Activated CD8-positive, alpha-beta T cell treated with anti-CD3 and anti-CD28 coated beads, Interleukin-2, amount 10 ng/mL, durations not matched to agents 7 days and 5 days (primary cell): ENCODE results near the gene LRRK2. TPM values are rescaled to one million over a fixed set of nuclear protein-coding genes. Genes with fewer than 3 reads are reported as not detected.

ENCODE experiments used
- ATAC-seq: fragments of 150-1000 bp; cut with Tn5 transposase; one replicate; pipeline ENCODE4 v1.10.0; 2021; ENCODE audit warnings: moderate library complexity
- CTCF ChIA-PET: fragments of 350-600 bp; sonication (Branson Sonifier 250); formaldehyde crosslinking; loops from one replicate; lab custom pipeline; 2021; ENCODE audit warnings: antibody characterized with exemption; lab: Charles Lee
- POLR2A ChIA-PET: fragments of 350-600 bp; sonication (Branson Sonifier 250); formaldehyde crosslinking; loops from one replicate; lab custom pipeline; 2021; ENCODE audit warnings: antibody characterized with exemption; lab: Charles Lee
- DNase-seq: peaks from one replicate; pipeline ENCODE4 v3.0.0-alpha.2; 2020
- H3K27ac Mint-ChIP-seq: one replicate; pipeline ENCODE4 v1.8.0; 2021; ENCODE audit warnings: mild to moderate bottlenecking, mixed read lengths
- H3K27me3 Mint-ChIP-seq: one replicate; pipeline ENCODE4 v1.8.0; 2021; ENCODE audit warnings: low read depth, mixed read lengths
- H3K36me3 Mint-ChIP-seq: one replicate; pipeline ENCODE4 v1.8.0; 2021; ENCODE audit warnings: low read depth, mixed read lengths
- H3K4me1 Mint-ChIP-seq: one replicate; pipeline ENCODE4 v1.8.0; 2021; ENCODE audit warnings: low read depth, mixed read lengths
- H3K4me3 Mint-ChIP-seq: one replicate; pipeline ENCODE4 v1.8.0; 2021; ENCODE audit warnings: mild to moderate bottlenecking, mixed read lengths
- H3K9me3 Mint-ChIP-seq: one replicate; pipeline ENCODE4 v1.8.0; 2022; ENCODE audit warnings: mixed read lengths; ENCODE audit not compliant: insufficient read depth
- total RNA-seq, 2 experiments: library from RNA; stranded (reverse); gene quantifications; one replicate each; pipeline ENCODE4 v1.2.3, GENCODE V29; 2021

Gene LRRK2
- total RNA-seq, 2 experiments from 2014 or later: 0.10 TPM; not detected in 1

DNA sequence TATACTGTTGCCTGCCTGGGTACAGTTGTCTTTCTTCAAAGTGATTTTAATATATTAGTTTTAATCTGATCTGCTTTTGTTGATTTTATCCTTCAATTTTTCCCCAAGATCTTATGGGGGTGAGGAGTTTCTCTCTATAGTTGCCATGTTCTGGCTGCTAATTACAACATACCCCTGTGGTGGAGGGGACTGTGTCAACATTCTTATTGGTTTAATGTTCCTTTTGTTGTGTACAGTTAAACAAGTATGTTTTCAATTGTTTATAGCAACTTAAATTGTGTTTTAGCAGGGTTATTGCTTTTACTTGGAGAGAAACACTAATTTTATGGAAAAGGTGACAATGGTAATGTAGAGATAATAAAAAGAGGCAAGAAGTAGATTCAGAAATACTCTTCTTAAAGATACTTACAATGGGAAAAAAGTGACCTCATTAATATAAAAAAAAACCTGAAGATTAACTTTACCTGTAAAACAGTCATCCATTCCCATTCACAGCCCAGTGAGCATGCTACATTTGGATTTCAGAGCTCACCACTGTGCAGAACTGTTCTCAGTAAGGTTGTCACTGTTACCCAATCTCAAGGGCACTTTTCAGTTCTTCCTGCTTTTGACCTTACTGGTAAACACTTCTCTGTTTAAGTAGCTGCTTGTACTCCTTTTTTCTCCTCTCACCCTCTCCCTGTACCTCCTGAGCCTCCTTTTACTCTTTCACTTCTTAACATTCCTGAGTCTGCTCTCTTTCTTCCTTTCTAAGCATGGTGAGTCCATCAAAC is 8.1 kb upstream of the LRRK2 start:
- Mint-ChIP-seq H3K27me3 (no peaks in the 10 kb centered on the region), H3K9me3 (no peaks in the 10 kb centered on the region), H3K36me3 (no peaks in the 10 kb centered on the region), H3K4me3 (no peak overlapping the region), H3K27ac (no peak overlapping the region), H3K4me1 (no peaks in the 10 kb centered on the region)
- DNase-seq (no peak), ATAC-seq (no peak)
- ChIA-PET CTCF (no interaction called here), POLR2A (no interaction called here)

DNA sequence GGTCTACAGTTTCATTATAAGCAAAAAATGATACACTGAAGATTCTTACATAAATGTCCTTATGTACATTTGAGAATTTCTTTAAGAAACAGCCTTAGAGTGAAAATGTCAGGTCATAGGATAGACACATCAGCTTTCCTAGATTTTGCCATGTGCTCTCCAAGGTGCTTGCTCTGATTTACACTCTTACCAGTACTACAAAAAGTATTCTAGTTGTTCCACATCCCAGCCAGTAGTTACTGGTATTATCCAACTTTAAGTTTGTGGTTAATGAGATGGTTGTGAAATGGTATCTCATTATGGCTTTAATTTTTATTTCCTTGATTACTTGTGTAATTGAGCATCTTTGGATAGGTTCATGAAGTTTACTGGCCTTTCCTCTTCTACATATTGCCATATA is 5.0 kb upstream of the LRRK2 start:
- H3K9me3 Mint-ChIP-seq: no peaks in the 10 kb centered on the region
- peaks cover 9% of the 10 kb centered on the region for H3K4me1 Mint-ChIP-seq
- ATAC-seq (no peak), DNase-seq (no peak)
- peaks cover 15% of the 10 kb centered on the region for H3K27me3 Mint-ChIP-seq
- no peak overlapping the region for H3K4me3 Mint-ChIP-seq
- no peak overlapping the region for H3K27ac Mint-ChIP-seq
- ChIA-PET CTCF (no interaction called here), POLR2A (no interaction called here)
- H3K36me3 Mint-ChIP-seq: no peaks in the 10 kb centered on the region

DNA sequence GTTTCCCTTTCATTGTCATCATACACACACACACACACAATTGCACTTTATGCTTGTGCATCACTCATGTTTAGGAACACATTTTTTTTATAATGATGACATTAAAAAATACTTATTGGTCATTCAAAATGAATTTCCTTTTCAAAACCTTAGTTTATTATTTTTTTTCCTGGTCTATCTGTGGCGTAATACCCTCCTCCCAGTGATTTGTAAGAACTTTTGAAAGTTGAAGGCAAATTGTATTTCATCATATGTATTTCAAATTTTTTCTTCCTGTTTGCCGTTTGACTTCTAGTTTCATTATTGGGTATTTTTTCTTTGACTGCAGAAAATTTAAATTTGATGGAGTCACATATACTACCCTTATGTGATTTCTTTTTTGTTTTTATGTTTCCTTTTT is 2.5 kb upstream of the LRRK2 start:
- ChIA-PET POLR2A (no interaction called here), CTCF (no interaction called here)
- no peak for ATAC-seq
- Mint-ChIP-seq H3K27ac (no peak overlapping the region), H3K4me1 (peaks cover 16% of the 10 kb centered on the region), H3K9me3 (no peaks in the 10 kb centered on the region), H3K36me3 (no peaks in the 10 kb centered on the region), H3K4me3 (no peak overlapping the region), H3K27me3 (peaks cover 33% of the 10 kb centered on the region)
- DNase-seq: no peak

DNA sequence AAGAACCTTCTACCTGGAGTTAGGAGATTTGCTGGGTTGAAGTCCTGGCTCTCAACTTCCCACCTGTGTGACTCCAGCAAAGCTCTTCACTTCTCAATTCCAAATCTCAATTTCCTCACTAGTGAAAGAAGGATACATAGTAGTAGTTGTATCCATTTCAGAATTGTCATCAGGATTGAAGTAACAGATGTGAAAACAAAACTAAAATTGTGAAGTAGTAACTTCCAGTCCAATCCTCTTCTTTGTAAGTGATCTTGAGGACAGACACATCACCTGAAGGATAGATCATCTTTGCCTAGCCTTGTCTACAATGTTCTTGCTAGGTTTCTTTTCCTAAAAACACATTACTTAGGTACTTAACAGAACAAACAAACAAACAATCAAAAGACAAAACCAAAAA is 1.2 kb upstream of the LRRK2 start:
- ChIA-PET POLR2A (no interaction called here), CTCF (no interaction called here)
- no peaks in the 10 kb centered on the region for H3K9me3 Mint-ChIP-seq
- H3K27me3 Mint-ChIP-seq: peaks cover 38% of the 10 kb centered on the region
- DNase-seq (no peak), ATAC-seq (no peak)
- H3K27ac Mint-ChIP-seq: no peak overlapping the region
- H3K36me3 Mint-ChIP-seq: no peaks in the 10 kb centered on the region
- peaks cover 16% of the 10 kb centered on the region for H3K4me1 Mint-ChIP-seq
- peak overlapping the region; percentile 19 for H3K4me3 Mint-ChIP-seq

DNA sequence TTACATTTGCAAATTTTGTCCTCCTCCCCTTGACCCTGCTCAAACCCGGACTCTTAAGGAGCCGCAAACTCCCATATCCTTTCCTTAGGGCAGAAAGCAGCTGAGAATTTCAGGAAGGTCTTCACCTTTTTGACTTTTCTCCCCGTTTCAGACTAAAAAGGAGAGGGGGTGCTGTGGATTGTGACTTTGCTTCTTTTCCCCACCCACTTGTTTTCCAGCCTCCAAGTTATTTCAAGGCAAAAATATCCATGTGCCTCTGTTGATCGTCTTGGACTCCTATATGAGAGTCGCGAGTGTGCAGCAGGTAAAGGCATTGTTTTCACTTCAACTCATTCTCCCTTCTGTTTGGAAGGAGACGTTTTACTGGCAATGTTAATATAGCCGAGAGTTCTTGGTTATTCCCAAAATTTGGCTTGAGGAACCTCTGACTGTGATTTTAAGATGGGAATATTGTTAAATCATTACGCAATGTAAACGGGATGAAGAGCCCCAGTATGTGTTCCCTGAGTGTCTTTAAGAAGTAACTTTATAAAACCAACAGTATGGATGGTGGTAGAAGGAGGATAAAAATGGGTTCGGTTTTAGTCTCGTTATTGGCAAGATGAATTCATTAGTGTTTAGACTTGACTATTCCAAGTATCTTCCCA is 663 bp downstream of the LRRK2 start:
- peaks cover 16% of the 10 kb centered on the region for H3K4me1 Mint-ChIP-seq
- CTCF ChIA-PET: no interaction called here
- no peak overlapping the region for H3K27ac Mint-ChIP-seq
- ATAC-seq (no peak), DNase-seq (no peak)
- peaks cover 38% of the 10 kb centered on the region for H3K27me3 Mint-ChIP-seq
- peak overlapping the region; percentile 62 for H3K4me3 Mint-ChIP-seq
- POLR2A ChIA-PET: no interaction called here
- H3K9me3 Mint-ChIP-seq: no peaks in the 10 kb centered on the region
- H3K36me3 Mint-ChIP-seq: no peaks in the 10 kb centered on the region

DNA sequence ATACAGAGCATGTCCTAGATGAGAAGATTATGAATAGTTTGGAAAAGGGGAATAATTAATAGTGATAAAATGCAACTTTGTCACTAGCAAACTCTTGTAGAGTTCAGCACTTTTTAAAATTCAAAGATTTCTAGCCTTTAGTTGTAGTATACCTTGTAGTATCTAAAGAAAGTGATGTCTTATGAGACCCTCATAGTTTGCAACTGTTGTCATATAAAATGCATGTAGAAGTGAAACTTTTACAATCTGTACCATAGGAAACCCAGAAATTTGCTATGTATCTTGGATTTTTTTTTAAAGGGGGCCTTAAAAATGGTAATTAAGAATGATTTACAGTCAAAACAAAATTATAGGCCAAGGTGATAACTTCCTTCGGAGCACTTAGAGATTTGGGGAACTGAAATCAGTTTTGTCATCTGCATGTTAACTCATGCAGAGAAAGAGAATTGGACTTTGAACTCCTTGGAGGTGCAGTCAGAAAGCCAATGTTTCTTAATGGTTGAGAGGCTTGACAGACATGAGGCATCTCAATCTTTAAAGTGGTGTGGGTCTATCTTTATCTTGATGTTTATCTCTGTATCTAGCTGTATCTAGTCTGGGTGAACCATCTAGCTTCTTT is 1.3 kb downstream of the LRRK2 start:
- peaks cover 16% of the 10 kb centered on the region for H3K4me1 Mint-ChIP-seq
- H3K27me3 Mint-ChIP-seq: peaks cover 38% of the 10 kb centered on the region
- H3K36me3 Mint-ChIP-seq: no peaks in the 10 kb centered on the region
- H3K27ac Mint-ChIP-seq: no peak overlapping the region
- DNase-seq (no peak), ATAC-seq (no peak)
- ChIA-PET CTCF (no interaction called here), POLR2A (no interaction called here)
- no peak overlapping the region for H3K4me3 Mint-ChIP-seq
- no peaks in the 10 kb centered on the region for H3K9me3 Mint-ChIP-seq

DNA sequence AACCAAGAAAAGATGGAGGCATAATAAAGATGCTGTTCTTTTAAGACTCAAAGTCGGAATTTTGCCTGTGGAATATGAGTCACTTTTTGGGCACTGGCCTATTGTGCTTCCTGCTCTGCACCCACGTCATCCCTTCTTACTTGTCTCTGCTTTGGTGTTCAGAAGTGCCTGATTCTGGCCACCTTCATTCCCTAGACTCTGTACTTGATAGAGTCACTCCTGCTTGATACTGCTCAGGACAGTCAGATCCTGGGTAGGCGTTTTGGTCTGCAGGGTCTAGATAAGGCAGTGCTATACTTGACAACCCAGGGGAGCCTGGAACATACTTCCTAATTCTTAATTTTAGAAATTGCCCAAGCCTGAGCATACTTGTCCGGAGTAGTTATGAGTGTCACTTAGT is 1.9 kb downstream of the LRRK2 start:
- H3K36me3 Mint-ChIP-seq: no peaks in the 10 kb centered on the region
- no peak for DNase-seq
- ChIA-PET CTCF (no interaction called here), POLR2A (no interaction called here)
- H3K9me3 Mint-ChIP-seq: no peaks in the 10 kb centered on the region
- no peak for ATAC-seq
- no peak overlapping the region for H3K4me3 Mint-ChIP-seq
- peaks cover 16% of the 10 kb centered on the region for H3K4me1 Mint-ChIP-seq
- no peak overlapping the region for H3K27ac Mint-ChIP-seq
- peaks cover 38% of the 10 kb centered on the region for H3K27me3 Mint-ChIP-seq

DNA sequence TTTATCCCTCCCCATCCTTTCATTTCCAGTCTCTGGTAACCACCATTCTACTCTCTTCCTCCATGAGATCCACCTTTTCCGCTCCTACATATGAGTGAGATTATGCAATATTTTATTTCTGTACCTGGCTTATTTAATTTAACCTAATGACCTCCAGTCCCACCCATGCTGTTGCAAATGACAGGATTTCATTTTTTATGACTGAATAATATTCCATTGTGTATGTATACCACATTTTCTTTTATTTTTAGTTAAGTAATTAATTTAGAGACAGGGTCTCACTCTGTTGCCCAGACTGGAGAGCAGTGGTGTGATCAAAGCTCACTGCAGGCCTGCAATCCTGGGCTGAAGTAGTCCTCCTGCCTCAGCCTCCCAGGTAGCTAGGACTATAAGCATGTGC is 2.6 kb downstream of the LRRK2 start:
- H3K27me3 Mint-ChIP-seq: peaks cover 38% of the 10 kb centered on the region
- peaks cover 16% of the 10 kb centered on the region for H3K4me1 Mint-ChIP-seq
- no peaks in the 10 kb centered on the region for H3K36me3 Mint-ChIP-seq
- DNase-seq (no peak), ATAC-seq (no peak)
- ChIA-PET POLR2A (no interaction called here), CTCF (no interaction called here)
- no peak overlapping the region for H3K27ac Mint-ChIP-seq
- no peak overlapping the region for H3K4me3 Mint-ChIP-seq
- no peaks in the 10 kb centered on the region for H3K9me3 Mint-ChIP-seq

DNA sequence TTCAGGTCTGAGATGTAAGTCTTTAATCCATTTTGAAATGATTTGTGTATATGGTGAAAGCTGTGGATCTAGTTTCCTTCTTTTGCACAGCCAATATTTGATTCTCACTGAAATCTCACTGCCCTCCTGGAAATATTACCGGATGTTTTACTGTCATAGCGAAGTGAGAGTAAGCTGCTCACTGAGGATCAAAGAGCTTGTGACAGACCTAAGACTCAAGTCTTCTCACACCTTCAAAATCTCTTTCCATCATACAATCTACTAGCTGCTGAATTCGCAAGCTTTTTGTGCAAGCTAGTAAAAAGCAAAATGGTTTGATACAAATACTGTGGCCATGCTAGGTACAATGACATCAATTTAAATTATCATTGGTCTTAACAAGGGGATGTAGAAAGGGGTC is 3.9 kb downstream of the LRRK2 start:
- H3K27ac Mint-ChIP-seq: no peak overlapping the region
- no peaks in the 10 kb centered on the region for H3K9me3 Mint-ChIP-seq
- POLR2A ChIA-PET: no interaction called here
- CTCF ChIA-PET: no interaction called here
- ATAC-seq: no peak
- no peaks in the 10 kb centered on the region for H3K36me3 Mint-ChIP-seq
- H3K4me1 Mint-ChIP-seq: peaks cover 13% of the 10 kb centered on the region
- H3K27me3 Mint-ChIP-seq: peaks cover 30% of the 10 kb centered on the region
- no peak for DNase-seq
- H3K4me3 Mint-ChIP-seq: no peak overlapping the region

DNA sequence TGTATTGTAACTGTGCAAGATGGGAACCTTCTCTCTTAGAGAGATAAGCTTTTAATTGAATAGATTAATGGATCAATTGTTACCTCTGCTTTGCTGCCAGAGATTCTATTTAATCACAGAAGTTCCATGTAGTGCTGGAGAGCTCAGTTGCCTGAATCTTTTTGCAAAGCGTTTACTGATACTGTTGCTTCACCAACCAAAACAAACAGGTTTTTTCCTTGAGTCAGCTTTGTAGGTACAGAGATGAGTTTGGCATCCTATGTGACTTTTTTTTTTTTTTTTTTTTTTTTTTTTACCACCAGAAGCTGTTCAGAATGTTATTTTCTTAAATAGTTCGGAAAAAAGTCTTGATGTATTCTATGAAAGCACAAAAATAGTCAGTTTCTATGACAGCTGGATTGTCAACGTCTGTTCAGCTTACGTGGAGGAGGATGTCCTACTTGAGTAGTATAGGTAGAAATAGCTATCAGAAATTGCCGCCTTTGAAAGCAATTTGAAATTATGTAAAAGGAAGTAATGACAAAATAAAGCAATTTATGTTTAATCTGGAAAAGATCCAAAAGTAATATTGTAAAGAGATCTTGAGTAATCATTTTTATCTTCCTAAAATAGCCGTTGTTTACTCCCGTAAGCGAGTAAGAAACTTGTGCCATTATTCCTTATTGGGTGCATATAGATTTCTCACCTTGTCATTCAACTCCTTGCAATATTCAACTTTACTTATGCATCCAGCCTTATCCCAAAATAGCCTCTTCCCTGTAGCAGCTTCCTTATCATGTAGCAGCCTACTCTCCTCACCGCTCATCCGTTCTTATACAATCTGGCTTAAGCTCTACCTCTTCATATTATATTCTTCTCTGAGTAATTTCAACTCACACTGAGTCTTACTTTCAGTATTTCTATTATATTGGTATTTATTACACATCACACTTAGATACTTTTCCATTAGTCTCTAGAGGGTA is 5.2 kb downstream of the LRRK2 start:
- ATAC-seq (no peak), DNase-seq (no peak)
- ChIA-PET CTCF (no interaction called here), POLR2A (no interaction called here)
- H3K36me3 Mint-ChIP-seq: no peaks in the 10 kb centered on the region
- H3K27ac Mint-ChIP-seq: no peak overlapping the region
- peaks cover 24% of the 10 kb centered on the region for H3K27me3 Mint-ChIP-seq
- H3K4me1 Mint-ChIP-seq: peaks cover 6% of the 10 kb centered on the region
- H3K9me3 Mint-ChIP-seq: no peaks in the 10 kb centered on the region
- H3K4me3 Mint-ChIP-seq: no peak overlapping the region

DNA sequence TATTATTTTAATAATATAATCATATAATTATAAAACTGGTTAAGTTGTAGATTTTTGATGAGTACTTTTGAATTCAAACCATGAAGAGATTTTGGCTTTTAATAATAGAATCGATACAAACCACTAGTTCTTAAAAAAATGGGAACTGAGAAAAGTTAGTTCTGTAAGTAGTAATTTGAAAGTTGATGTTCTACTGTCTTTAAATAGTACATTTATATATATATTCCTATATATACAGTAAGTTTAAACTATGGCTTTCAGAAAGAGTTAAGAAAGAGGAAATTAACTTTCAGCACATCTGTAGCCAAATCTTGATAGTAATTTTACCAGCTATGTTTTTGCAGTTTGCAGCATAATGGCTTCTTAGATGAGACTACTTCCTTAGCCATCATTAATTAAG is 7.8 kb downstream of the LRRK2 start:
- peaks cover 5% of the 10 kb centered on the region for H3K27me3 Mint-ChIP-seq
- ChIA-PET CTCF (no interaction called here), POLR2A (no interaction called here)

More for the DNA sequence above, 7.8 kb downstream of the LRRK2 start:
- H3K4me1 Mint-ChIP-seq: no peaks in the 10 kb centered on the region
- ATAC-seq: no peak
- no peak for DNase-seq
- no peak overlapping the region for H3K4me3 Mint-ChIP-seq
- H3K9me3 Mint-ChIP-seq: no peaks in the 10 kb centered on the region
- no peaks in the 10 kb centered on the region for H3K36me3 Mint-ChIP-seq
- no peak overlapping the region for H3K27ac Mint-ChIP-seq
